MCF 10A (cell line): Measurements from ENCODE around the gene MS4A4E. TPM values are rescaled to one million over a fixed set of nuclear protein-coding genes. Genes with fewer than 3 reads are reported as not detected.
"Not testable (repeated sequence)": the region's sequence is repeated elsewhere in the genome, so short reads cannot be mapped to it uniquely, and the experiment has no call there.

Source experiments
- BruUV-seq: library from RNA; stranded (reverse); fragments of 400-500 nt; replicated peaks from 2 replicates; lab custom pipeline; 2021; lab: Mats Ljungman, UMichigan
- CTCF ChIA-PET: fragments of 300-600 bp; sonication (Branson Sonifier 250); formaldehyde crosslinking; extraction: SDS; loops from one replicate; lab custom pipeline; 2021; ENCODE audit warnings: antibody characterized with exemption, inconsistent platforms; lab: Yijun Ruan, JAX
- POLR2A ChIA-PET: fragments of 300-600, 350-650 bp; sonication (Branson Sonifier 250); formaldehyde crosslinking; extraction: SDS; loops from one replicate; lab custom pipeline; 2020; ENCODE audit warnings: antibody characterized with exemption, inconsistent platforms; lab: Yijun Ruan, JAX
- DNase-seq: peaks from one replicate; pipeline ENCODE4 v3.0.0-alpha.2; 2018; ENCODE audit not compliant: unreplicated experiment
- H3K27ac Mint-ChIP-seq: one replicate; pipeline ENCODE4 v1.8.0; 2022; ENCODE audit warnings: mild to moderate bottlenecking, low read depth, mixed read lengths; ENCODE audit not compliant: unreplicated experiment
- H3K27me3 Mint-ChIP-seq: one replicate; pipeline ENCODE4 v1.8.0; 2022; ENCODE audit warnings: mixed read lengths; ENCODE audit not compliant: insufficient read depth, unreplicated experiment
- H3K36me3 Mint-ChIP-seq: one replicate; pipeline ENCODE4 v1.8.0; 2022; ENCODE audit warnings: mild to moderate bottlenecking, moderate library complexity, mixed read lengths; ENCODE audit not compliant: insufficient read depth, unreplicated experiment
- H3K4me1 Mint-ChIP-seq: one replicate; pipeline ENCODE4 v1.8.0; 2022; ENCODE audit warnings: mixed read lengths; ENCODE audit not compliant: insufficient read depth, unreplicated experiment
- H3K4me3 Mint-ChIP-seq: one replicate; pipeline ENCODE4 v1.8.0; 2022; ENCODE audit warnings: mild to moderate bottlenecking, moderate library complexity, mixed read lengths; ENCODE audit not compliant: unreplicated experiment
- H3K9me3 Mint-ChIP-seq: one replicate; pipeline ENCODE4 v1.8.0; 2022; ENCODE audit warnings: mixed read lengths; ENCODE audit not compliant: unreplicated experiment
- intact Hi-C: fragments of 100-400 bp; cut with micrococcal nuclease; formaldehyde crosslinking; loops from 2 replicates; pipeline ENCODE4 v1.14.1; 2022
- total RNA-seq: library from RNA; stranded (reverse); gene quantifications from 2 replicates; pipeline ENCODE4 v1.2.3, GENCODE V29; 2022
- TF ChIP-seq, protein P1 (sequence below): fragments of 200-600 bp; IDR thresholded peaks from one replicate; pipeline ENCODE4 v1.8.0; 2022; ENCODE audit warnings: antibody characterized with exemption, mild to moderate bottlenecking; ENCODE audit not compliant: unreplicated experiment

MS4A4E gene
- total RNA-seq, 1 experiment from 2014 or later, result not detected

DNA sequence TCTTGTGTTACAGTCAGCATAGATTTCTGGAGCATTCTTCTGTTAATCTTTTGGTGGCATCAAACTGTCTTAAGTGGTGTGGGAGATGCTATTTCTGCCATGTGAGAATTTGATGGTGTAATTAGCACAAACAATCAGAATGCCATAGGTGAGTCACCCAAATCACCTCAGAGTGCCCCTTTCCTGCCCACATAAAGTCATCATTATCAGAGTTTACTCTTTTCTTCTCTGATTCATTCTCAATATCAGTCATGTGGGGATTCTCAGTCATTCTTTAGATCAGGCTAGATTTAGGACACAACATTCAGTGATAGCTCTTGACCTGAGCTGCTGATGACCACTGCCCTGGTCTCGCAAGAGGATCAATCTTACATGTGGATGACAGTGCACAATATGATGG is 36.3 kb downstream of the MS4A4E start:
- TF ChIP-seq, protein P1, sequence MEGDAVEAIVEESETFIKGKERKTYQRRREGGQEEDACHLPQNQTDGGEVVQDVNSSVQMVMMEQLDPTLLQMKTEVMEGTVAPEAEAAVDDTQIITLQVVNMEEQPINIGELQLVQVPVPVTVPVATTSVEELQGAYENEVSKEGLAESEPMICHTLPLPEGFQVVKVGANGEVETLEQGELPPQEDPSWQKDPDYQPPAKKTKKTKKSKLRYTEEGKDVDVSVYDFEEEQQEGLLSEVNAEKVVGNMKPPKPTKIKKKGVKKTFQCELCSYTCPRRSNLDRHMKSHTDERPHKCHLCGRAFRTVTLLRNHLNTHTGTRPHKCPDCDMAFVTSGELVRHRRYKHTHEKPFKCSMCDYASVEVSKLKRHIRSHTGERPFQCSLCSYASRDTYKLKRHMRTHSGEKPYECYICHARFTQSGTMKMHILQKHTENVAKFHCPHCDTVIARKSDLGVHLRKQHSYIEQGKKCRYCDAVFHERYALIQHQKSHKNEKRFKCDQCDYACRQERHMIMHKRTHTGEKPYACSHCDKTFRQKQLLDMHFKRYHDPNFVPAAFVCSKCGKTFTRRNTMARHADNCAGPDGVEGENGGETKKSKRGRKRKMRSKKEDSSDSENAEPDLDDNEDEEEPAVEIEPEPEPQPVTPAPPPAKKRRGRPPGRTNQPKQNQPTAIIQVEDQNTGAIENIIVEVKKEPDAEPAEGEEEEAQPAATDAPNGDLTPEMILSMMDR, result no peak
- no TSS peak for BruUV-seq
- Mint-ChIP-seq H3K4me1 (no peaks in the 10 kb centered on the region), H3K4me3 (no peak overlapping the region), H3K27me3 (no peaks in the 10 kb centered on the region), H3K36me3 (no peaks in the 10 kb centered on the region), H3K9me3 (no peaks in the 10 kb centered on the region), H3K27ac (no peak overlapping the region)
- POLR2A ChIA-PET, result no interaction called here
- intact Hi-C loops, result no loop called here
- DNase-seq, result no peak
- CTCF ChIA-PET, result no interaction called here

DNA sequence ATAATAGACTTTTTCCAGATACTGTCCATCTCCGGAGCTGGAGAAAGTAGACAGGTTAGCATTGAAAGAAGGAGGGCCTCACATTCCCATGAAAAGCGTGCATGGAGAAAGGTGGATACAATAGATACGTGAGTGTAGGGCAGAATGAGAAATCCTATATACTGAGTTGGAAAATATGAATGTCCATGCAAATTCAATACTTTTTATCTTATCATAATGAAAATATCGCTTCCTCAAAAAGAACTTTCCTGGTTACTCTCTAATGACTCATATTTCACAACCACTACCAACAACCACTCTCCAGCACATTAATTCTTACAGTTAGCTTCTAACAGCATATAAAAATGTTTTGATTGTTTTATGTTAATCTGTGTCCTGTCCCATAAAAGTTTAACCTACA is 38.0 kb downstream of the MS4A4E start:
- BruUV-seq, result no TSS peak
- CTCF ChIA-PET, result interaction anchor here (0.7 kb wide), 1 partner anchor 35 kb away, joined by 3 read pairs; no protein-coding TSS in a partner anchor
- TF ChIP-seq, protein P1, result no peak
- Mint-ChIP-seq H3K4me3 (no peak overlapping the region), H3K27ac (no peak overlapping the region), H3K27me3 (no peaks in the 10 kb centered on the region), H3K4me1 (no peaks in the 10 kb centered on the region), H3K36me3 (no peaks in the 10 kb centered on the region), H3K9me3 (no peaks in the 10 kb centered on the region)
- intact Hi-C loops, result no loop called here
- POLR2A ChIA-PET, result no interaction called here
- no peak for DNase-seq

DNA sequence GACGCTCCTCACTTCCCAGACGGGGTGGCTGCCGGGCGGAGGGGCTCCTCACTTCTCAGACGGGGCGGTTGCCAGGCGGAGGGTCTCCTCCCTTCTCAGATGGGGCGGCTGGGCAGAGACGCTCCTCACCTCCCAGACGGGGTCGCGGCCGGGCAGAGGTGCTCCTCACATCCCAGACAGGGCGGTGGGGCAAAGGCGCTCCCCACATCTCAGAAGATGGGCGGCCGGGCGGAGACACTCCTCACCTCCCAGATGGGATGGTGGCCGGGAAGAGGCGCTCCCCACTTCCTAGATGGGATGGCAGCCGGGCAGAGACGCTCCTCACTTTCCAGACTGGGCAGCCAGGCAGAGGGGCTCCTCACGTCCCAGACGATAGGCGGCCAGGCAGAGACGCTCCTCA is 41.6 kb downstream of the MS4A4E start:
- CTCF ChIA-PET, POLR2A ChIA-PET, H3K4me1 Mint-ChIP-seq, H3K27ac Mint-ChIP-seq, intact Hi-C loops, H3K9me3 Mint-ChIP-seq, H3K36me3 Mint-ChIP-seq, DNase-seq, BruUV-seq, H3K4me3 Mint-ChIP-seq: not testable (repeated sequence)
- peaks cover 11% of the 10 kb centered on the region for H3K27me3 Mint-ChIP-seq

DNA sequence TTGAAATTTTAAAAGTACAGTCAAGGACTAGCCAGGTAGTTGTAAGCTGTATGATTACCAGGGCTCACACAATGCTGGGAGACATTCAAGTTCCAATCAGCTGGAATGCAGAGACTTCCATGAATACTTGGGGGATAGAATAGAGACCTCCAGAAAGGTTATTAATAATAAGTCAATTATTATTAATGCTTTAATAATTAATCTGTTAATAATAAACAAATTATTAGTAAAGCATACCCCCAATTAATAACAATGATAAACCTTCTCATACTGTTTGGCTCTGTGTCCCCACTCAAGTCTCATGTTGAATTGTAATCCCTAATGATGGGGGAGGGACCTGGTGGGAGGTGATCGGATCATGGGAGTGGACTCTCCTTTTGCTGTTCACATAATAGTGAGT is 45.5 kb downstream of the MS4A4E start:
- DNase-seq, result no peak
- ChIA-PET CTCF (interaction anchor here (0.6 to 1.5 kb wide), 2 partner anchors 79 to 374 kb away, joined by 3 to 5 read pairs; no protein-coding TSS in a partner anchor), POLR2A (no interaction called here)
- TF ChIP-seq, protein P1, result no peak
- Mint-ChIP-seq H3K4me1 (peaks cover 6% of the 10 kb centered on the region), H3K36me3 (no peaks in the 10 kb centered on the region), H3K27me3 (peaks cover 11% of the 10 kb centered on the region), H3K9me3 (no peaks in the 10 kb centered on the region), H3K4me3 (no peak overlapping the region), H3K27ac (no peak overlapping the region)
- BruUV-seq, result no TSS peak
- intact Hi-C loops, result no loop called here
